ENCODE measurements around the gene TMEM267.

DNA sequence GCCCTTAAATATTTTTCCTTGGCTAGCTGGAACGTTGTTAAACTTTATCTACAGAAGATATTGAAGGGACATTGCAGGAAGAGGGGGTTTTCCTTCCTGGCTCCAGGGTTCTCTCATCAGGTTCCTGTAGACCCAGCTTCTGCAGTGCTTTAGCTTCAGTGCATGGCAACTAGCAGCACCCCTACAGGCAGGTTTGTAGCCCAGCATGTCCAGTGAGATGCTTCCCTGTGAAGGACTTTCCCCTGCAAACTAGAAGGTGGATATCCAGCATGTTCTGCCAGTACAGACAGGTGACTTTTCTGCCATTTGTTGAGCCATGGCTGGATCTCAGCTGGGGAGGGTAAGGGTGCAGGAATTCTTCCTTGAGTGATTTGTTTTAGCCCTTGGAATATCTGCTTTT, 81.8 kb downstream of the TMEM267 start:
- TF ChIP-seq, protein P1, sequence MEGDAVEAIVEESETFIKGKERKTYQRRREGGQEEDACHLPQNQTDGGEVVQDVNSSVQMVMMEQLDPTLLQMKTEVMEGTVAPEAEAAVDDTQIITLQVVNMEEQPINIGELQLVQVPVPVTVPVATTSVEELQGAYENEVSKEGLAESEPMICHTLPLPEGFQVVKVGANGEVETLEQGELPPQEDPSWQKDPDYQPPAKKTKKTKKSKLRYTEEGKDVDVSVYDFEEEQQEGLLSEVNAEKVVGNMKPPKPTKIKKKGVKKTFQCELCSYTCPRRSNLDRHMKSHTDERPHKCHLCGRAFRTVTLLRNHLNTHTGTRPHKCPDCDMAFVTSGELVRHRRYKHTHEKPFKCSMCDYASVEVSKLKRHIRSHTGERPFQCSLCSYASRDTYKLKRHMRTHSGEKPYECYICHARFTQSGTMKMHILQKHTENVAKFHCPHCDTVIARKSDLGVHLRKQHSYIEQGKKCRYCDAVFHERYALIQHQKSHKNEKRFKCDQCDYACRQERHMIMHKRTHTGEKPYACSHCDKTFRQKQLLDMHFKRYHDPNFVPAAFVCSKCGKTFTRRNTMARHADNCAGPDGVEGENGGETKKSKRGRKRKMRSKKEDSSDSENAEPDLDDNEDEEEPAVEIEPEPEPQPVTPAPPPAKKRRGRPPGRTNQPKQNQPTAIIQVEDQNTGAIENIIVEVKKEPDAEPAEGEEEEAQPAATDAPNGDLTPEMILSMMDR (IDR thresholded peaks at IDR 0.05) = no peak
- TF ChIP-seq POLR2A (IDR thresholded peaks at IDR 0.05) = no peak
- TF ChIP-seq POLR2AphosphoS5 (IDR thresholded peaks at IDR 0.05) = no peak

Measured in transverse colon (tissue), 4 donors.